Measurements from ENCODE around the gene CDCA4. TPM values are rescaled to one million over a fixed set of nuclear protein-coding genes. Genes with fewer than 3 reads are reported as not detected.

CDCA4 gene
- total RNA-seq, 2 donors from 2014 or later = 12.3 to 17.6 TPM

DNA sequence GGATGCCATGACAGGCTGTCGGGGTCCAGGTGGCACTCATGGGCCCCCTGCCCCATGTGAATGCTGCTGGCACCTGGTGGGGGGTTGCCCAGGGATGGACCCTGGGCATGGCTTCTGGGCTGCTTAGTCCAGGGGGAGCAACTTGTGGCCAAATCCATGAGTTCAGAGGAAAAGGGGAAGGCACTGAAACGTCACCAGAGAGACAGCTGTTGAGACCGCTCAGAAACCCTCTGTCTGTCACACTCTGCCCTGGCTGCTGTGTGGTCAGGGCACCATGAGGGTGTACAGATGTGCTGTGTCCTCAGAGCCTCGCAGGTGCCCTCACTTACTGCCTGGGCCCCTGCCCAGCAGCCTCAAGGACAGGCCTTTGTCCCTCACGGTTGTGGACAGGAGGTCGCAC, 25.9 kb downstream of the CDCA4 start:
- no peaks in the 10 kb centered on the region for H3K4me1 ChIP-seq (replicated peaks)
- intact Hi-C loops (cut with DNase I) = no loop called here
- WGBS = 94% methylated on average over 6 of the region's 6 CpGs
- DNase-seq (ENCODE audit: low spot score) = no peak
- H3K9me3 ChIP-seq = no peaks in the 10 kb centered on the region
- no peak overlapping the region for H3K27ac ChIP-seq
- no peaks in the 10 kb centered on the region for H3K27me3 ChIP-seq (replicated peaks; ENCODE audit: insufficient read depth)
- H3K36me3 ChIP-seq = no peaks in the 10 kb centered on the region
- no peak for TF ChIP-seq POLR2A (IDR thresholded peaks at IDR 0.05)
- TF ChIP-seq, protein P1, sequence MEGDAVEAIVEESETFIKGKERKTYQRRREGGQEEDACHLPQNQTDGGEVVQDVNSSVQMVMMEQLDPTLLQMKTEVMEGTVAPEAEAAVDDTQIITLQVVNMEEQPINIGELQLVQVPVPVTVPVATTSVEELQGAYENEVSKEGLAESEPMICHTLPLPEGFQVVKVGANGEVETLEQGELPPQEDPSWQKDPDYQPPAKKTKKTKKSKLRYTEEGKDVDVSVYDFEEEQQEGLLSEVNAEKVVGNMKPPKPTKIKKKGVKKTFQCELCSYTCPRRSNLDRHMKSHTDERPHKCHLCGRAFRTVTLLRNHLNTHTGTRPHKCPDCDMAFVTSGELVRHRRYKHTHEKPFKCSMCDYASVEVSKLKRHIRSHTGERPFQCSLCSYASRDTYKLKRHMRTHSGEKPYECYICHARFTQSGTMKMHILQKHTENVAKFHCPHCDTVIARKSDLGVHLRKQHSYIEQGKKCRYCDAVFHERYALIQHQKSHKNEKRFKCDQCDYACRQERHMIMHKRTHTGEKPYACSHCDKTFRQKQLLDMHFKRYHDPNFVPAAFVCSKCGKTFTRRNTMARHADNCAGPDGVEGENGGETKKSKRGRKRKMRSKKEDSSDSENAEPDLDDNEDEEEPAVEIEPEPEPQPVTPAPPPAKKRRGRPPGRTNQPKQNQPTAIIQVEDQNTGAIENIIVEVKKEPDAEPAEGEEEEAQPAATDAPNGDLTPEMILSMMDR (IDR thresholded peaks at IDR 0.05) = no peak
- TF ChIP-seq POLR2AphosphoS5 (IDR thresholded peaks at IDR 0.05) = no peak
- no peak overlapping the region for H3K4me3 ChIP-seq

DNA sequence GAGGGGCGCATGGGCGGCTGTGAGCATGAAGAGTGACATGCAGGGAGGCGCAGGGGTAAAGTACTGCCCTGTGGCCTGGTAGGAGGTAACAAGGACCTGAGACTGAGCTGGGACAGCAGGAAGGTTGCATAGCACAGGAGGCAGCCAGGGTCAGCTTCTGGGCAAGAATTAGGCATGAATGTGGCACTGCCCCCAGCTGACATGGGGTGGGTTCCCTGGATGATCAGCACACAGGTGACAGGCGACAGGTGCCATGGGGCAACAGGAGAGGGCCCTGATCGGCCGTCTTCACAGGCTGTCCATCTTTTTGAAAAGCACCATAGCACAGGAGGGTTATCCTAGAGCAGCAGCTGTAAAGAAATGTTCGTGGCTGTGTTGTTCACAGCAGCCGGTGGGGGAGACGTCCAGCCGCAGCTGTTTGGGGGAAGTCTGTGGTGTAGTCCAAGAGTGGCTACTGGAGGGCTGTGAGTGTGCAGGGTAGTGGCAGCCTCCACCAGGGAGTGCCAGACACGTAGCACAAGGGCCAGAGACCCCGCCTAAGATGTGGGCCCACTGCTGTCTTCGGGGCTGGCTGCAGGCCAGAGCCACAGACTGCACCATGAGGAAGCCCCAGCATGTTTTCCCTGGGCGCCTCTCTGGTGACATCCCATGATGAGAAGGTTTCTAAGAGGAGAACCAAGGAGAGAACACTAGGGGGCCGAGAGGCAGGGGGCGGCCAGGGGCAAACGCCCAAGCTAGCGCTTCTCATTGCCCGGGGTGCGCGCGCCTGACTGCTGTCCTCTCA, 26.9 kb downstream of the CDCA4 start:
- Histone ChIP-seq H3K27ac (no peak overlapping the region), H3K36me3 (no peaks in the 10 kb centered on the region), H3K4me1 (replicated peaks) (no peaks in the 10 kb centered on the region), H3K4me3 (no peak overlapping the region), H3K27me3 (replicated peaks; ENCODE audit: insufficient read depth) (no peaks in the 10 kb centered on the region), H3K9me3 (no peaks in the 10 kb centered on the region)
- WGBS = 75% methylated on average over 22 of the region's 22 CpGs
- no peak for DNase-seq (ENCODE audit: low spot score)
- TF ChIP-seq POLR2A (IDR thresholded peaks at IDR 0.05) (no peak), POLR2AphosphoS5 (IDR thresholded peaks at IDR 0.05) (no peak)
- intact Hi-C loops (cut with DNase I) = no loop called here

DNA sequence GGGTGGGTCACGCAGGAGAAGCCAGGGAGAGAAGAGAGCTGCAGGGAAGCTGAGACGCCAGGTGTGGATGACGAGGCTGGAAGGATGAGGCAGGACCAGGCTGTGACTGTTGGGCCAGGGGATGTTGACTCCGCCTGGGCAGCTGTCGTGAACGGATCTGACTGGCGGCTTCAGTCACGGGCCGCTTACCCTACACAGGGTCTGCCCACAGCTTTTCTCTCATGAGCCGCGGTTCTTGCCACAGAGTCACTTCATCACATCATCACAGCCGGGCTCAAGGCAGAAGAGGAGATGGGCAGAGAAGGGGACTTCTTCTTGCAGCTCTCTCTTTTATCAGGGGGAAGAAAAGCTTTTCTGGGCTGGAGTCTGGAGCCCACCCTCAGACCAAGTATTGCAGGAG, 27.6 kb downstream of the CDCA4 start:
- intact Hi-C loops (cut with DNase I) = no loop called here
- H3K27me3 ChIP-seq (replicated peaks; ENCODE audit: insufficient read depth) = no peaks in the 10 kb centered on the region
- H3K27ac ChIP-seq = no peak overlapping the region
- H3K36me3 ChIP-seq = no peaks in the 10 kb centered on the region
- no peak overlapping the region for H3K4me3 ChIP-seq
- WGBS = 98% methylated on average over 12 of the region's 12 CpGs
- no peak for DNase-seq (ENCODE audit: low spot score)
- no peaks in the 10 kb centered on the region for H3K9me3 ChIP-seq
- TF ChIP-seq POLR2AphosphoS5 (IDR thresholded peaks at IDR 0.05) (no peak), POLR2A (IDR thresholded peaks at IDR 0.05) (no peak)
- TF ChIP-seq, protein P1 (IDR thresholded peaks at IDR 0.05) = no peak
- H3K4me1 ChIP-seq (replicated peaks) = no peaks in the 10 kb centered on the region

DNA sequence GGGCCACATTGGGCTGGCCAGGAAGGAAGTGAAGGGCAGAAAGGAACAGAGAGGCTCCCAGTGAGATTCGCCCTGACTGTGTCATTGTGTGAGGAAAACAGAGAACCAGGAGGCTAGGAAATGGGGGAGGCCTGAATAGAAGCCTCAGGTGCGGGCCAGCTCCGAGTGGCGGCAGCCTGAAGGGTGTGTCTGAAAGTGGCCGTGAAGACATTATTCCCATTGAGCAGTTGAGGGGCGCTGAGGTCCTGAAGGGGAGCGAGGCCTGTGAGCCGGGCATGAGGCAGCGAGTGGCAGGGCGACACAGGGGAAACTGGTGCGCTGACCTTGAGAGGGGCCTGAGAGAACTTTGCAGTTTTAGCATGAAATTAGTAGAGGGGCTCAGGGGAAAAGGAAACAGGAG, 28.4 kb downstream of the CDCA4 start:
- Histone ChIP-seq H3K27ac (no peak overlapping the region), H3K9me3 (no peaks in the 10 kb centered on the region), H3K27me3 (replicated peaks; ENCODE audit: insufficient read depth) (no peaks in the 10 kb centered on the region), H3K4me3 (no peak overlapping the region), H3K36me3 (no peaks in the 10 kb centered on the region), H3K4me1 (replicated peaks) (no peaks in the 10 kb centered on the region)
- 96% methylated on average over 11 of the region's 11 CpGs for WGBS
- DNase-seq (ENCODE audit: low spot score) = no peak
- intact Hi-C loops (cut with DNase I) = no loop called here
- TF ChIP-seq, protein P1 (IDR thresholded peaks at IDR 0.05) = no peak
- TF ChIP-seq POLR2AphosphoS5 (IDR thresholded peaks at IDR 0.05) (no peak), POLR2A (IDR thresholded peaks at IDR 0.05) (no peak)

DNA sequence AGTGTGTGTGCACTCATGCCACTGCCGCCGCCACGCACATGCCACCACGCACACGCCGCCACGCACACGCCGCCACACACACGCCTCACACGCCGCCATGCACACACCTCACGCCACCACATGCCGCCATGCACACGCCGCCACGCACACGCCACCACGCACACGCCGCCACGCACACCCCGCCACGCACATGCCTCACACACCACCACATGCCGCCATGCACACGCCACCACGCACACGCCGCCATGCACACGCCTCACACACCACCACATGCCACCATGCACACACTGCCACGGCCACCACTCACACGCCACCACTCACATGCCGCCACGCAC, 29.0 kb downstream of the CDCA4 start:
- H3K4me1 ChIP-seq (replicated peaks) = no peaks in the 10 kb centered on the region
- intact Hi-C loops (cut with DNase I) = no loop called here
- H3K27ac ChIP-seq = no peak overlapping the region
- TF ChIP-seq, protein P1 (IDR thresholded peaks at IDR 0.05) = no peak
- TF ChIP-seq POLR2AphosphoS5 (IDR thresholded peaks at IDR 0.05) = no peak
- no peak for TF ChIP-seq POLR2A (IDR thresholded peaks at IDR 0.05)
- H3K4me3 ChIP-seq = no peak overlapping the region
- no peaks in the 10 kb centered on the region for H3K36me3 ChIP-seq
- no peaks in the 10 kb centered on the region for H3K27me3 ChIP-seq (replicated peaks; ENCODE audit: insufficient read depth)
- WGBS = 99% methylated on average over 34 of the region's 34 CpGs
- no peaks in the 10 kb centered on the region for H3K9me3 ChIP-seq
- no peak for DNase-seq (ENCODE audit: low spot score)
